ENCODE measurements around the gene IMMP2L.

- TF ChIP-seq CTCF (IDR thresholded peaks at IDR 0.05; ENCODE audit: insufficient read depth, low read length, poor library complexity, severe bottlenecking) (no peak), EZH2phosphoT487 (conservative IDR thresholded peaks at IDR 0.05; ENCODE audit: low read length) (no peak)
Measured at GRCh38 chr7:111081546-111082267, 480.6 kb downstream of the IMMP2L start.

All from SU-DHL-6 (cell line).